Peyer's patch (tissue), 4 donors: ENCODE measurements around the gene ACTC1. TPM values are rescaled to one million over a fixed set of nuclear protein-coding genes. Genes with fewer than 3 reads are reported as not detected.

Source experiments
- DNase-seq, 3 donors: peaks; one replicate each; pipeline ENCODE4 v3.0.0-alpha.2; 2017 to 2019
- H3K27ac ChIP-seq, 4 donors: fragments of 200-600 bp; sonication (generic); one replicate each; pipeline ENCODE4 v1.5.1; 2016 to 2019
- H3K27me3 ChIP-seq, 2 donors: fragments of 200-600 bp; sonication (generic); one replicate each; pipeline ENCODE4 v1.5.1; 2019
- H3K36me3 ChIP-seq, 3 donors: fragments of 200-600 bp; sonication (generic); one replicate each; pipeline ENCODE4 v1.5.1; 2016 to 2019
- H3K4me1 ChIP-seq, 4 donors: fragments of 200-600 bp; sonication (generic); one replicate each; pipeline ENCODE4 v1.5.1; 2016 to 2019
- H3K4me3 ChIP-seq, 4 donors: fragments of 200-600 bp; sonication (generic); 1 replicate in 3 of 4; 2 replicates in 1 of 4; pipeline ENCODE4 v1.5.1; 2016 to 2019; ENCODE audit warnings: mild to moderate bottlenecking in 1 of 4
- H3K9me3 ChIP-seq, 4 donors: fragments of 200-600 bp; sonication (generic); one replicate each; pipeline ENCODE4 v1.5.1; 2016 to 2019; ENCODE audit warnings: mild to moderate bottlenecking in 1 of 4
- CTCF ChIP-seq, 6 experiments: fragments of 450-650 bp in 4 of 6; fragments of 200-600 bp in 2 of 6; sonication (generic) in 1 of 6; IDR thresholded peaks; one replicate each; pipeline ENCODE4 v1.5.1; 2017 to 2019; ENCODE audit warnings: antibody characterized with exemption in 6 of 6, mild to moderate bottlenecking in 3 of 6, moderate library complexity in 1 of 6
- POLR2A ChIP-seq, 2 donors: fragments of 450-650 bp; IDR thresholded peaks; one replicate each; pipeline ENCODE4 v1.5.1; 2017; ENCODE audit warnings: antibody characterized with exemption in 2 of 2, mild to moderate bottlenecking in 2 of 2, moderate library complexity in 2 of 2
- total RNA-seq, 4 donors: library from RNA; depleted of rRNA; stranded (reverse); fragments of >200 nt; gene quantifications; one replicate each; pipeline ENCODE4 v1.1.0, GENCODE V29; 2016

Gene ACTC1
- total RNA-seq, 4 donors from 2014 or later = not detected

DNA sequence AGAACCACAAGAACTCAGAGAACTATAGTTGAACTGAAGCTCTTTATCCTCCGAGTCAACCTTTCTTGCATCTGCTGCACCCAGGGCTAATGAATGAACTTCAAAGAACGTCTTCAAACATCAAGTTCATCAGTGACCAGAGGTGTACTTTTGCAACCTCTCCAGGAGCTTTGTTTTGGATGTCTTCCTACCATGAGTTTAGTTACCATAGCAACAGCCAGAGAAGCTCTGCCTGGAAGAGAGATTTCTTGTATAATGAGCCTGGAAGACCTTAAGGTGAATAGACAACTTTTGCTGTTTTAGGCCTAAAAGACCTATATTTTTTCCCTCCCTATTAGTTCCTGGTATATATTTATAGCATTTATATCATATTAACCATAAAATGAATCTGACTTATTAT lies 9.1 kb downstream of the ACTC1 start:
- no peaks in the 10 kb centered on the region for H3K9me3 ChIP-seq
- H3K27me3 ChIP-seq = no peaks in the 10 kb centered on the region
- no peak for DNase-seq
- H3K27ac ChIP-seq = no peak overlapping the region
- H3K4me3 ChIP-seq = no peak overlapping the region
- H3K4me1 ChIP-seq = no peaks in the 10 kb centered on the region
- TF ChIP-seq POLR2A (IDR thresholded peaks at IDR 0.05) = no peak
- H3K36me3 ChIP-seq = no peaks in the 10 kb centered on the region

- Histone ChIP-seq H3K27me3 (no peaks in the 10 kb centered on the region), H3K9me3 (no peaks in the 10 kb centered on the region), H3K4me1 (no peaks in the 10 kb centered on the region), H3K4me3 (no peak overlapping the region), H3K36me3 (no peaks in the 10 kb centered on the region), H3K27ac (no peak overlapping the region)
- DNase-seq = no peak
- TF ChIP-seq CTCF (IDR thresholded peaks at IDR 0.05) = no peak
- TF ChIP-seq POLR2A (IDR thresholded peaks at IDR 0.05) = no peak
Observed at GRCh38 chr15:34783991-34784390, 11.4 kb downstream of the ACTC1 start.

- TF ChIP-seq POLR2A (IDR thresholded peaks at IDR 0.05) (no peak), CTCF (IDR thresholded peaks at IDR 0.05) (no peak)
- no peaks in the 10 kb centered on the region for H3K4me1 ChIP-seq
- no peaks in the 10 kb centered on the region for H3K36me3 ChIP-seq
- no peak overlapping the region for H3K4me3 ChIP-seq
- no peak for DNase-seq
- no peak overlapping the region for H3K27ac ChIP-seq
- no peaks in the 10 kb centered on the region for H3K27me3 ChIP-seq
- no peaks in the 10 kb centered on the region for H3K9me3 ChIP-seq
Observed at GRCh38 chr15:34783431-34783830, 11.9 kb downstream of the ACTC1 start.

DNA sequence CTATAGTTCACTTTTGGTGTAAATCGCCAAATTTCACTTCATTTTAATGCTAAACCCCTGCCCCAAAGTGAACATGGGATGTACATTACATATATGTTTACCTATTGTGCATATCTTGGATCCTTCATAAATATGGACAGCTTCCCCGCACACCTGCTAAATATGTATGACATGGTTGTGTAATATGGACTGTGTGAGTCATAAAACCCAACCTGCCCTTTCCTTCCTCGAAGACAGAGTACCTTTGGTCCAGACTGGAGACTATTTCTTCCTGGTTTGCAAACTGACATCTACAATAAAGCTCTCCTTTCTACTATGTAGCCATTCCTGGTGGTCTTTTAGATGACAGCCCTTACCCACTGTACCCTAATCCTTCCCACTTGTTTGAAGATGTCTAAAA lies 12.4 kb downstream of the ACTC1 start:
- TF ChIP-seq CTCF (IDR thresholded peaks at IDR 0.05) (no peak), POLR2A (IDR thresholded peaks at IDR 0.05) (no peak)
- no peak for DNase-seq
- Histone ChIP-seq H3K27ac (no peak overlapping the region), H3K4me3 (no peak overlapping the region), H3K4me1 (no peaks in the 10 kb centered on the region), H3K9me3 (no peaks in the 10 kb centered on the region), H3K27me3 (no peaks in the 10 kb centered on the region), H3K36me3 (no peaks in the 10 kb centered on the region)

DNA sequence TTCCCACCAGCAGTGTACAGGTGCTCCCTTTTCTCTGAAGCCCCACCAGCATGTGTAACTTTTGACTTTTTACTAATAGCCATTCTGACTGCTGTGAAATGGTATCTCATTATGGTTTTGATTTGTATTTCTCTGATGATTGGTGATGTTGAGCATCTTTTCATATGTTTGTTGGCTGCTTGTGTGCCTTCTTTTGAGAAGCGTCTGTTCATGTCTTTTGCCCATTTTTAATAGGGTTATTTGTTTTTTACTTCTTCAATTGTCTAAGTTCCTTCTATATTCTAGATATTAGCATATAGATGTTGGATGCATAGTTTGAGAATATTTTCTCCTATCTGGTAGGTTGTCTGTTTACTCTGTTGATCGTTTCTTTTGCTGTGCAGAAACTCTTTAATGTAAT lies 14.6 kb downstream of the ACTC1 start:
- Histone ChIP-seq H3K4me1 (no peaks in the 10 kb centered on the region), H3K27me3 (no peaks in the 10 kb centered on the region), H3K27ac (no peak overlapping the region), H3K9me3 (no peaks in the 10 kb centered on the region), H3K4me3 (no peak overlapping the region), H3K36me3 (no peaks in the 10 kb centered on the region)
- no peak for TF ChIP-seq CTCF (IDR thresholded peaks at IDR 0.05)
- TF ChIP-seq POLR2A (IDR thresholded peaks at IDR 0.05) = no peak
- DNase-seq = no peak

DNA sequence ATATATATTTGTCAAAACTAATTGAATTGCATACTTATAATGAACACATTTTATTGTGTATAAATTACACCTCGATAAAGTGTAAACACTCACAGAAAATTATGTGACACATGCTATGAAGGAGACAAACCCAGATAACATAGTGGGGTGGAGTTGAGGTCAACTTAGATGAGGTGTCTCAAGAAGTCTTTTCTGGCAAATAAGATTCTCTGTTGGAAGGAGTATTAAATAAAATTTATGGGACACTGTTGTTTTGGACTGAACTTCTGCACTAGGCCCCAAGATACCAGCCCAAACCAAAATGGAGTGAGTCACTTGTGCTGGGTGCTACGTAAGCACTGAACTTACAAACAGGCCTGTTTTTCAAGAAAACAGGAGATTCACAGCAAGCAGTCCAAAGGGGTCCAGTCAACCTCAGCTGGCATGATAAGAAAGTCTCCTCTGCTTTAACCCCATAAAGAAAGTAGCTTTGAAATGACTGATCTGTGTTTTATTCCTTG lies 18.7 kb downstream of the ACTC1 start:
- Histone ChIP-seq H3K27me3 (no peaks in the 10 kb centered on the region), H3K4me1 (no peaks in the 10 kb centered on the region), H3K27ac (no peak overlapping the region), H3K4me3 (no peak overlapping the region), H3K36me3 (no peaks in the 10 kb centered on the region), H3K9me3 (no peaks in the 10 kb centered on the region)
- DNase-seq = no peak
- no peak for TF ChIP-seq CTCF (IDR thresholded peaks at IDR 0.05)
- no peak for TF ChIP-seq POLR2A (IDR thresholded peaks at IDR 0.05)
